Endothelial cell of umbilical vein (primary cell): ENCODE results near the gene ACIN1.

Source experiments
- CTCF ChIP-seq, 2 donors: IDR thresholded peaks; 1 replicate in 1 of 2; 2 replicates in 1 of 2; pipeline ENCODE4 v1.5.1; 2011; ENCODE audit warnings: low read length in 2 of 2, mild to moderate bottlenecking in 2 of 2, moderate library complexity in 2 of 2, control low read depth in 1 of 2, inconsistent platforms in 1 of 2, low read depth in 1 of 2; ENCODE audit not compliant: insufficient read depth in 1 of 2; ENCODE audit errors: extremely low read depth in 1 of 2
- MYC ChIP-seq: IDR thresholded peaks from one replicate; pipeline ENCODE4 v1.6.1; 2011; ENCODE audit warnings: mild to moderate bottlenecking, low read depth, low read length
- POLR2A ChIP-seq: IDR thresholded peaks from 2 replicates; pipeline ENCODE4 v1.6.1; 2012; ENCODE audit warnings: low read depth, mild to moderate bottlenecking, control low read depth, low read length

- TF ChIP-seq CTCF (IDR thresholded peaks at IDR 0.05; ENCODE audit: extremely low read depth in 1 of 2, insufficient read depth in 1 of 2, low read depth in 1 of 2, low read length in 2 of 2), result no peak
- no peak for TF ChIP-seq POLR2A
- TF ChIP-seq MYC, result no peak
Measured at GRCh38 chr14:23055147-23055550, 39.8 kb downstream of the ACIN1 start.
